ENCODE data around the gene ENPP7.

ENPP7 gene

GRCh38 chr17:79790805-79791734, 60.3 kb downstream of the ENPP7 start:
- Histone ChIP-seq H3K27me3 (ENCODE audit: insufficient read depth, low read length, poor library complexity, severe bottlenecking) (no peaks in the 10 kb centered on the region), H3K79me2 (ENCODE audit: insufficient read depth, low read length) (peaks cover 61% of the 10 kb centered on the region), H3K9me2 (replicated peaks; ENCODE audit: low read depth, low read length) (no peaks in the 10 kb centered on the region), H3K4me1 (ENCODE audit: insufficient read depth, low read length, poor library complexity, severe bottlenecking) (peaks cover 42% of the 10 kb centered on the region), H3K36me3 (ENCODE audit: insufficient read depth, low read length) (peaks cover 8% of the 10 kb centered on the region; the same call in 1 of the 2 replicates), H3K4me2 (ENCODE audit: low read depth, low read length, poor library complexity, severe bottlenecking) (peak overlapping the region; percentile 87), H4K20me1 (ENCODE audit: insufficient read depth, low read length, poor library complexity, severe bottlenecking) (peaks cover 39% of the 10 kb centered on the region), H3K4me3 (ENCODE audit: low read length, poor library complexity, severe bottlenecking) (peak overlapping the region; percentile 78), H3K9ac (ENCODE audit: low read depth, low read length, poor library complexity, severe bottlenecking) (peak overlapping the region; percentile 83), H3K9me3 (ENCODE audit: insufficient read depth, low read depth, low read length) (no peaks in the 10 kb centered on the region), H2AFZ (ENCODE audit: low read length) (no peak overlapping the region), H3F3A (ENCODE audit: low read depth) (peaks cover 13% of the 10 kb centered on the region; the same call in 1 of the 2 replicates)
- TF ChIP-seq EZH2phosphoT487 (IDR thresholded peaks at IDR 0.05; ENCODE audit: borderline replicate concordance) (no peak), CTCF (conservative IDR thresholded peaks at IDR 0.05; ENCODE audit: low read length) (no peak)

GRCh38 chr17:79791735-79792161, 61.0 kb downstream of the ENPP7 start:
- Histone ChIP-seq H4K20me1 (ENCODE audit: insufficient read depth, low read length, poor library complexity, severe bottlenecking) (peaks cover 40% of the 10 kb centered on the region), H3K9me2 (replicated peaks; ENCODE audit: low read depth, low read length) (no peaks in the 10 kb centered on the region), H3K4me3 (ENCODE audit: low read length, poor library complexity, severe bottlenecking) (peak overlapping the region; percentile 78), H2AFZ (ENCODE audit: low read length) (no peak overlapping the region), H3K36me3 (ENCODE audit: insufficient read depth, low read length) (peaks cover 8% of the 10 kb centered on the region; the same call in 1 of the 2 replicates), H3K9me3 (ENCODE audit: insufficient read depth, low read depth, low read length) (no peaks in the 10 kb centered on the region), H3K4me2 (ENCODE audit: low read depth, low read length, poor library complexity, severe bottlenecking) (peak overlapping the region; percentile 87), H3K9ac (ENCODE audit: low read depth, low read length, poor library complexity, severe bottlenecking) (peak overlapping the region; percentile 83), H3K27me3 (ENCODE audit: insufficient read depth, low read length, poor library complexity, severe bottlenecking) (no peaks in the 10 kb centered on the region), H3F3A (ENCODE audit: low read depth) (peaks cover 13% of the 10 kb centered on the region; the same call in 1 of the 2 replicates), H3K79me2 (ENCODE audit: insufficient read depth, low read length) (peaks cover 62% of the 10 kb centered on the region), H3K4me1 (ENCODE audit: insufficient read depth, low read length, poor library complexity, severe bottlenecking) (peaks cover 46% of the 10 kb centered on the region)
- no peak for TF ChIP-seq CTCF (conservative IDR thresholded peaks at IDR 0.05; ENCODE audit: low read length)
- TF ChIP-seq EZH2phosphoT487 (IDR thresholded peaks at IDR 0.05; ENCODE audit: borderline replicate concordance), result no peak
